GM12873 (cell line): ENCODE results near the gene GRIP1.

Experiments used
- CTCF ChIP-seq: IDR thresholded peaks from 2 replicates; pipeline ENCODE4 v1.5.1; 2012; ENCODE audit warnings: low read depth, mild to moderate bottlenecking, moderate library complexity, low read length, control low read depth; ENCODE audit not compliant: insufficient read depth; ENCODE audit errors: missing control alignments

Gene GRIP1

DNA sequence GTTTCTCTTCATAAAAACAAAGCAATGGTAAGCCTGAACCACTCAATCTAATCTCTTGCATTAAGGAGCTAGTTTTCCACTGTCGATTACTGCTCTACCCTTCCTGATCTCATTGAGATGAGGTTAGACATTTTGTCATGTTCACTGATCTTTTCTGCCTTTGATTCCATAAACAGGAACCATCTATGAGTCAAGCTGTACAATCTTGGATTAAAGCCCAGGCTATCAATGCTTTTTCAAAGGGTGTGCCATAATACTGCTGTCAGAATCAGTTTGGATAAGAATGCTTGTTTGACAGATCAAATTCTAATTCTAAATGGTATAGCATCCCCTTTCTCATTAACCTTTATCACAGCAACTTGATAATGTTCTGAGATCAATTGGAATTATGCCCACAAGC lies 16.1 kb downstream of the GRIP1 start:
- no peak for TF ChIP-seq CTCF

DNA sequence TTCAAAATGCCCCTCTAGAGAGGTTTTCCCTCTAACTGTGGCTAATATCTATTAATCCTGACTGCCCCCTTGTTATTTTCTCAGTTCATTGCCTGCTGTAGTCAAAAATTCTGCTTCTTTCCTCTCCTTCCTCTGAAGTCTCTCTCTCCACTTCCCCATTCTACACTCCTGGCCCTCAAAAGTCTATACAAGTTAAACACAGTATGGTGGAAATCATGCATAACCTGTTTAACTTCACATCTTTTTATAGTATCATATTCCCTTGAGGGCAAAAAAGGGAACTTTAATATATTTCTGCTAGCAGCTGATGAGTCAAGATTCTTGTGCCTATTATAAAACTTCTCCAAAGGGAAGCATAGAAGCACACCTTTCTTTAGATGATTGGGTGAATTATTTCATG lies 16.7 kb downstream of the GRIP1 start:
- TF ChIP-seq CTCF = no peak

- TF ChIP-seq CTCF = no peak
Measured at GRCh38 chr12:66661357-66661756, 17.5 kb downstream of the GRIP1 start.

- no peak for TF ChIP-seq CTCF
Measured at GRCh38 chr12:66653796-66654195, 25.1 kb downstream of the GRIP1 start.

DNA sequence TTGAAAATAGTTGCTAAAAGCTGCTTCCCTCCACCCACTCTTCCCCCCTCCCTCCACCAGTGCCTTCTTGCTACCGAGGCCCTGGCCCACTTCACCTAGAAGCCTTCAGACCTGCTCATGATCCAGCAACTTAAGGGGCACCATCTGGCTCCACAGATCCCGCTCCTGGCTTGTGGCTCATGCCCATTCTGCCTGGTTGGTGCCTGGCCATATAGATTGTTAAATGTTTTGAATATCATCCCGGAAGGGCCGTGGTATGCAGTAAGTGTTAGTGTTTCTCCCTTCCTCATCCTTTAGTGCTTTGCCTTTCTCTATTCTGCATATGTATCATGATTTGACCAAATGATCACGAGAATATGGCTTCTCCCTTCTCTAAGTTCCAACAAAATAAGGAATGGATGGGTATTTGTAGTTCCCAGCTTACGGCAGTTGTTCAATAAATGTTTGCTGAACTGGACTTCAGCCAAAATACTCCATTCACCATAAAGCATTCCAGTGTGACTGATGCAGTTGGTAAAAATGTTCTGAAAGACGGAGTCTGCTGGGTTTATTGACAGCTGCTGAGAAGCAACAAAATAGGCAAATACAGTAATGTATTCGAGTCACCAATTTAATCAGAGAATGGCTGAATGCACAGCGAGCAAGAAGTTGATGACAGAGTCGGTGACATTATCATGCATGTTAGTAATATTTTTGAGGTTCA lies 30.7 kb downstream of the GRIP1 start:
- no peak for TF ChIP-seq CTCF

GRCh38 chr12:66647034-66647691 lies 31.7 kb downstream of the GRIP1 start:
- no peak for TF ChIP-seq CTCF

GRCh38 chr12:66644151-66644550 lies 34.7 kb downstream of the GRIP1 start:
- TF ChIP-seq CTCF = no peak
